HG03521 (cell line): Measurements from ENCODE around the gene CTCF.
A peak's percentile ranks its signal among the peaks of the same experiment; 100 is the strongest.

ENCODE experiments used
- ATAC-seq: cut with Tn5 transposase; IDR thresholded peaks from one replicate; pipeline ENCODE4 v1.9.1; 2021; ENCODE audit warnings: mild to moderate bottlenecking, moderate library complexity; ENCODE audit not compliant: unreplicated experiment

CTCF gene

DNA sequence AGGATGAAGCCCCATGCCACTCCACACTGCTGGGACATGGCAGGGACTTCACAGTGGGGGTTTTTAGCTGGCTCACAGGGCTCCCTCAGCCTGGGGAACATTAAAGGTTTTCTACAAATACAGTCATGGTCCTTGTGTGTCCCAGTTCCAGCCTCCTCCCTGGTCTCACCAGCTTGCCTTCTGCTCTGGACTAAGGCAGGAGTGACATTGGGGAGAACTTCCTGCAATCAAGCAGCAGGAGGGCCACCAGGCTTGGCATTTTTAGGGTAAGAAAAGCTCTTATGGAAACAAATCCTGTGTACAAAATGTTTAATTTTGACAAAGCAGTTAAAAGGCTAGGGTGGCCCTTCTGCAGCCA lies 100.3 kb downstream of the CTCF start:
- ATAC-seq = no peak

DNA sequence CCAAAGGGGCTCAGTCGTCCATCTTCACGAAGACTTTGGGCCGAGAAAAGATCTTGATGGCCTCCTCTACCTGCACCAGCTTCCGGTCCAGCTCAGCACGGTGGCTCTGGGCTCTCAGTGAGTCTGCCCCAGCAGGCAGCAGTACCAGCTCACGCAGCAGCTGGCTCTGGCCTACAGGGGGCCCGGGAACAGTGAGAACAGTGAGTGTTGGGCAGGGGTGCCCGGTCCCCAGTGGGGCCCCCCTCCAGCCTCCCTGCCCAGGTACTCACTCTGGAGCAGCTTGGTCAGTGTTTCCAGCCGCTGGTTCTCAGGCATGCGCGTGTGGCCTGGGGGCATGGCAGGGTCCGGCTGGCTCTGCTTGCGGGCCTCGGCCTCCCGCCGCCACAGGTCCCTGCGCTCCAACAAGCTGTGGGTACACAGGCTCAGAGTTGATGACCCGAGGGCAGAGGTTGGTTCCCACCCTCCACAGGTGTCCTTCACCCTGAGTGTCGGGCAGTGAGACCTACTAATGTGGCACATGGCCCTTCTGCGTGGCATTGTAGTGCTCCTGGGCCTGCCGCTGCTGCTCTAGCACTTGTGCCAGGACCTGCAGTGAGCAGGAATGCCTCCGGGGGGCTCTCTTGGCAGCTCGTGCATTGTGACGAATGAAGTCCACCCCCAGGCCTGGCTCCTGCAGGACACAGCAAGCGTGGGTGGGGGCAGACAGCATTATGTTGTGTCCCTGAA lies 101.0 kb downstream of the CTCF start:
- ATAC-seq = no peak

DNA sequence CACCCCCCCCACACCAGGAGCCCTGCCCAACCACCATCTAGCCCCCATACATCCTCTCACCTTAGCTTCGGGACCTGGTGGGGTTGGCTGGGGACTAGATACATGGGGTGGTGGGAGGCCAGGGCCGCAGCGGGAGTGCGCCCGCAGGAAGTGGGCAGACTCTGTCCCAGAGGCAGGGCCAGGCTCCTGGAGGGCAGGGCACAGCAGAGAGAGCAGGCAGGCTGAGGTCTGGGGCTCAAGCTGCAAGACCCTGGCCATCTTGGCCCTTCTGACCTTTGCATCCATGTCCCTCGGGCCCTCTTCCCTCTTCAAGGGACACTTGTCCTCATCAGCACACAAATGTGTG lies 101.5 kb downstream of the CTCF start:
- no peak for ATAC-seq

DNA sequence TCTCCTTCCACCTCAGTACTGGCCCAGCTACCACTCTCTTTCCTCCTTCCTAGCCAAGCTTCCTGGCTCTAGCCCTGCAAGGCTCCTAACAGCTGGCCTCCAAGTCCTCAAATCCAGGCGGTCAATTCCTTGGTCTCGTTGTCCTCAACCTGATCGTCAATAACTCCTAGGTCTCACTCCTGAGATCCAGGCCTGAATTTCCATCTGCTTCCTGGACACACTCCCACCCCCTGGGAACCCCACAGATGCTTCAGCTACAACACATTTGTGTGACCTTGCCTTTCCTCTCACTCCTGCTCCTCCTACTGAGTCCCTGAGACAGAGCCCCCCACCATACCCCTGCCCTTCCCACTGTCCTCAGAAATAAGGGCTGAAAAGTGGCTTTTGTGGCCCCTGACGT lies 101.9 kb downstream of the CTCF start:
- ATAC-seq = no peak

DNA sequence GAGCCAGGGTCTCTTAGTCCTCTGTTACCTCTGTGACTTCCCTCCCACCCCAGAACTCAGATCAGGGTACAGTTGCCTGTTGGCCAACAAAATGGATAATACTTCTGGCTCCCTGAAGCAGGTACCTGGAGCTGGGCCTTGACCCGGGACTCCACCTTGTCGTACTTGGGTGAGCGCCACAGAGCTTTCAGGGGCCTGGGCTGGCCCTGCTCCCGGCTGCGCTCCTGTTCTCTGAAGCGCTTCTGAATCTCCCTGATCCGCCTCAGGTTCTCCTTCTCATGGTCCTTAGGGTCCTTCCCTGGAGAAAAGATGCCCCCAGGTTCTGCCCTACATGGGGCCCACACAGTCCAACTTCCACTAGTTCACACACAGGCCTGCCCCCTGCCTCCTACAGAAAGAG lies 102.5 kb downstream of the CTCF start:
- no peak for ATAC-seq

DNA sequence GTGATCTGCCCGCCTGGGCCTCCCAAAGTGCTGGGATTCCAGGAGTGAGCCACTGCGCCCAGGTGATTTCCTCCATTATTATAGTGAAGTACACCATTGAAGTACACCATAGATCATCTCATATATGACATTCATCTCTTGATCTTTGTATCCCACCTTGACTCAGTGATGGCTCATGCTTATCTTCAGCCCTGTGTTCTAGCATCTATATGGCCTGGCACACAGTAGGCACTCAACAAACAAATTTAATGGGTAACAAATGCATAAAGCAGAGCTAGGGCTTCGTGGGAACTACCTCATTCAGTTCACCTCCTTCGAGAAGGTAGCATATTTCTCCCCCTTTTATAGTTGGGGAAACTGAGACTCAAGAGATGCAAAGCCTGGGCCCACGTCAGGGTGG lies 103.3 kb downstream of the CTCF start:
- no peak for ATAC-seq

DNA sequence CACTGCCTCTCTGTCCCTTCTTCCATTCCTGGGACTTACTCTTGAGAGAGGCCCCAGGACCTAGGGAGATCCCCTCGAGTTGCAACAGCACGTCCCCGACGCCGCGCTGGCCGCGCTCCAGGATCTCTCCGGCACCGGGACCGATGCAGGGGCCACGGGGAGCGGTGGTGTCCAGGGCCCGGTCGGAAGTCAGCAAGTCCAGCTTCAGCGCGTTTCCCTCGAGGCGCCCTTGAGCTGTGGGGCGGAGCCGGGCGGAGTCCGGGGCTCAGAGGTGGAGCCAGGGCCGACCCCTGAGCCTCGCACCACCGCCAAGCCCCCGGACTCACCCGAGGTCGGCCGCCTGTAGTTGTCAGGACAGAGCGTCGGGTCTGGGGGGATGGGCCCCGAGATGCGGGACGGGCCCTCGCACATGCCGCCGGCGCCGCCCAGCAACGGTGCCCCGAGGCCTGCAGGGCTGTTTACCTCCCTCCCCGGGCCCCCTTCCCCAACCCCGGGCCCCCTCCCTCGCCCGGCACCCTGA lies 103.8 kb downstream of the CTCF start:
- no peak for ATAC-seq

DNA sequence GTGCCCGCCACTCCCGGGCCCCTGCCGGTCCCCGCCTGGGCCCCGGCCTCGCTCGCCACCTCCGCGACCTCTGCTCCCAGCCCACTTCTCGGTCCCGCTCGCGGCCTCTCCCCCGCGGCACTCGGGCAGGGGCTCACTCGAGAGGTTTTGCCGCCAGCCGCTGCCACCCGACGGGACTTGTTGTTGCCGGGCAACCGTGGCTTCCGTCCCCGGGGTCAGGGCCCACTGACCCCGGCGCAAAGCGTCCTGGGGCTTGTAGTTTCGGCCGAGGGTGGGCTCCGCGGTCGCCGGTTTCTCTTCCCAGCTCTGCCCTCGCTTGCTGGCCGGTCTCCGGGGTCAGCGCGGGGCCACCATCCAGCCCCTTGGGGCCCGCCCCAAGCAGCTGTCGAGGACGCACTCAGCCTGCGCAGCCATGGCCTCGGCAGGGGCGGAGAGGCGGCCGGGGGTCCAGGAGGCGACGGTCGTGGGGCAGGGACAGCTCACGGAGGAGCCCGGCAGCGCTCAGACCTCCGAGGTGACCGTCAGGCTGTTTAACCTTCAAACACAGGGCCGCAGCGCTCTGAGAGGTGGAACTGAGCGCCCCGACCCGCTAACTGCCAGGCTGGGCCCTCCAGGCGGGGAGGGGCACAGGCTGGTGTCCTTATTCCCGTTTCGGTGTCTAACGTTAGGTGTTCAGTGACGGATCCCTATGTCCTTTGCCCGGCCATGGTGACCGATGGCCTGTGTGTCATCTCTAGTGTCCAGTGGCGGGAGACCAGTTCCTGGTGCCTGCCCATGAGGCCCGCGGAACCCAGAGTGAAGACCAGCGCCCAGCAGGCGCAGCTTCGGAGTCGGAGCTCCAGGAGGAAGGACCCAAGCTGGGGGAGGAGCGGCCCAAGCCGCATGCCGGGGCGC lies 104.5 kb downstream of the CTCF start, which contains the start of the genes C16orf86 and ENKD1:
TSS of gene C16orf86 (plus strand) at position 256 of the 894 bp plus-strand sequence. CDS start at position 413, 157 bp downstream.
TSS of gene ENKD1 (minus strand) at position 192 of the 894 bp plus-strand sequence. CDS start 308 bp downstream, outside the sequence.
- ATAC-seq = peak; percentile 52

DNA sequence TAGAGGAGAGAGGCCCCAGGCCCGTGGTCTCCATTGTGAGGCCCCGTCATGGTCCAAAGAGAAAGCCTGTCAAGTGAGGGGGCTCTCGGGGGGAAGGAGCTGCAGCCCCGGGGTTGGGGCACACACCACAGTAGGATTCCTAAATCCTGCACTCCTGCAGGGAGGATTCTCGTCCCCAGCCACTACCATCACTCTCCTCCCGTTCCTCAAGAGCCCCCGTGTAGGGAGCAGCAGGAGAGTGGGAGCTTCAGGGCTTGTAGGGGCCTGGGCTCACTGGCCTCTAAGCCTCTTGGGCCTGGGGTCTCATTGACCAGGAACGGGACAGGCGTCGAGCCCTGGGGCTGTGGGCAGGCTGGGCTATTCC lies 105.1 kb downstream of the CTCF start:
- ATAC-seq = no peak

DNA sequence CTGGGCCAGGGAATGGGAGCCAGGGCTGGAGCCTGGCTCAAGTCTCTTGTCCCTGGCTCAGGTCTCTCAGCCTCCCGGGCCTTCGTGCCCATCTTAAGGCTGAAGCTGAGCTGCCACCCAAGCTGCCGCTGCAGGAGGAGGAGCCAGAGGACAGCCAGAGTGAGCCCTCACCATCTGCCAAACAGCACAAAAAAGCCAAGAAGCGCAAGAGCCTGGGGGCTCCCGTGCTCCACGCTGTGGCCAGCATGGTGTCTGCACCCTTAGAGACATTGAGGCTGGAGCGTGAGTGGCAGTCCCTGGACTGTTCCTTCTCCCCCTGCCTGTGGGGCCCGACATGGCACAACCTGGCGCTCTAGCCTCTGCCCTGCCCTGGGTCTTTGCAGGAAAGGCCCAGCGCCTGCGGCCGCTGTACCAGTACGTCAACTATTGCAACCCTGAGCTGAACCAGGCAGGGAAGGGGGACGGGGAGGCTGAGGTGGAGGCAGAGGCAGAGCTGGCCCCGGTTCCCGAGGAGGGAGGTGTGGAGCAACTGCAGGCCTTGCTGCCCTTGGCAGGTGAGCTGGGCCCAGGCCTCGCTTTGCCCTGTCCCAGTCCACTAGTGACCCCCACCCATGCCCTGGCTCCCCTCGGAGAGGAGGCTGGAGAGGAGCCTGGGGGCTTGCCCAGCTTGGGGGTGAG lies 105.6 kb downstream of the CTCF start:
- ATAC-seq = peak; percentile 53

DNA sequence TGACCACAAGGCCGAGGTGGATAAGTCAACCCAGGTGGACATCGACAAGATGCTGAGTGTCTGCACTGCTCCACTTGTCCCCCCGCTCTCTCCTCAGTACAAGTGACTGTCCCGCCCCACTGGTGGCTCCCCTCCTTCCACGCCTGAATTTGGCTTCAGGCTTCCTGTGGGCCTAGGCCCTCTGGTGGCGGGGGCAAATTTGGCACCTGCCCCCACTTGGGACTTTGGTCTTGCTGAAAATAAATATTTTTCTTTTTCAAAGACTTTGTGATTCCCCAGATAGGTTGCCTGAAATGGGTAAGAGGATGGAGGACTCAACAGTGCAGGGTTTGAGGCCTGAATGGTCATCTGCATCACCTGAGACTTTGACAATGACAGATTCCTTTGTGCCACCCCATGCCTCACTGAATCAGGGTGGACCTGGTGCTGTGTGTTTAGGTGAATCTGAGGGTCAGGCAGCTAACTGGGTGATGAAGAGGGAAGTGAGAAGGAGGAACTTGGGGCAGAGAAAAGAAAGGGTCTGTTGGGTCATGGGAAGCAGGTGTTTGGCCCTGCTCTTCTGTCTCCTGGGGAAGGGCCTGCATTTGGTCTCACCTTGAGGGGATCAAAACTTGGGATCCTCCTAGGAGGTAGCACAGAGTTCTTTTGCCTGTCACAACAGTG lies 106.3 kb downstream of the CTCF start:
- no peak for ATAC-seq

DNA sequence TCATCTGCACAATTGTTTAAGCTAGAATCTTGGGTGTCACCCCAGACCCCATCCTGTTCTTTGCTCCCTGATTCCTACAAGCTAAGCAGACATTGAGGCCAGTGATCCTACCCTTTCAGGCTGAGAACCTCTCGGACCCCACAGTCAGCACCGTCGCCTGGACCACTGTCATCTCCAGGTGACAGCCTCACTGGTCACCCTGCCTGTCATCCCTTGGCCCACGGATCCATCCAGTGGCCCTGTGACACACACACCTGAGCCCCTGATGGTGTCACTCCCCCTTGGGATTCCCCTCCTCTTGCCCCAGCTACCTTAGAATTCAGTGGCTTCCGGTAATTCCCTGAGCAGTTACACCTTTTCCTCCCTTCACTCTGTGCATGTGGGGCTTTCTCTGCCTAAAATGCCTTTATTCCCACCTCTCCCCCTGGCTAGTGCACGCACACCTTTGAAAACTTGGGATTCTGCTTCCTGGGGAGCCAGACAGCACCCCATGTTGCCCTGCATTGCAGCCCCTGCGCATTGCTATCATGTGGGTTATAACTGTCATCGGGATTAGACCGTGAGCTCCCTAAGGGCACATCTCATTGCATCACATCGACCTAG lies 107.3 kb downstream of the CTCF start:
- ATAC-seq = no peak

DNA sequence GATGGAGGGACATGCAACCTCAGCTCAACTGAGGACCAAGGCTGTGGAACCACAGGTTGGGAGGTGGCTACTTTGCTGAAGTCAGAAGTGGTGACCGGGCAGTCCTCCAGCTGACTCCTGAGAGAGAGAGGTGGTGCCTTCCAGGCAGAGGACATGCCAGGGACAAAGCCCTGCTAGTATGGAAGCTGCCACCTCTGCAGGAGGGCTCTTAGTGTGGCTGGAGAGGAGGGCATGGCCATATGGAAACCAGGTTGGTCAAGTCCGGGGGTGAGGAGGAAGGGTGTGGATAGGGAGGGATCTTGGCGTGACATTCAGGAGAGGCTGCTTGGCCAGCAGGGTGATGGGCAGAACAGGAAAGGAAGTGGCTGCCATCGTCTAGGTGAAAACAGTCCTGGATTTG lies 110.0 kb downstream of the CTCF start:
- no peak for ATAC-seq

DNA sequence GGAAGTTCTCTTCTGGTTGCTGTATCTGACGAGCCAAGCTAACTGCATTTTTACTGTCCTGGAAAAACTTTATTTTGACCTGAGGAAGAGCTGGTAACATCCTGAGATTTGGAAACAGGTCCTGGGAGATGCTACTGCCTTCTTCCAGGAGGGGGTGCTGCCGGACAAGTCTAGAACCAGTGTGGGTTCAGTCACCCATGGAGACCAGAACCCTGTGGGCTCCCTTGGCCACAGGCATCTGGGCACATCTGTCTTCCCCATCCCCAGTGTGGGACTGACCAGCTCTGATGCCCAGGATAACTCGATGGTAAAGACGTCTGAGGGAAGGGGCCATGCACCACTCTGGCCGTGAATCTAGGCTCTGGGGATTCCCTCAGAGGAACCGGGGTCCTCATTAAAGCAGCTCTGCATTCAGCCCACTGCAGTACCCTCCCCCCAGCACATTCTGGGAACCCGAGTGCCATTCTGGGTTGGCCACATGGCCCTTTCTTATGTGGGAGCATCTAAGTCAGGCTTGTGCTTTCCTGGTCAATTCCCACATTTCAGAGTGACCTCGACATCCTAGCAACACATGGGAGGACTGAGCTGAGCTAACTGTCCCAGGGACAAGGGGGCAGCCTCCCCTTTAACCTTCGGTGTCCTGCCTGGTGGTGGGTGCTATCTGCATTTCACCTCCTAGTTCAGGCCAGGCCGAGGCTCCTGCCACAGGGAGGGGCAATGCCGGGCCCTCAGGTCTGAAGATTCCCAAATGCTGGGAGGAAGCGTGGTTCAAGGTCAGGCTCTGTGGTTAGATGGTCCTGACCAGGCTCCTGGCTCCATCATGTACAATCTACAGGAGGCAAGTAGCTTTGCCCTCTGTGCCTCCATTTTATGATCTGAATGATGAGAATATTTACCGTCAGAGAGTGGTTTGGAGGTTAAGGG lies 110.7 kb downstream of the CTCF start:
- no peak for ATAC-seq

DNA sequence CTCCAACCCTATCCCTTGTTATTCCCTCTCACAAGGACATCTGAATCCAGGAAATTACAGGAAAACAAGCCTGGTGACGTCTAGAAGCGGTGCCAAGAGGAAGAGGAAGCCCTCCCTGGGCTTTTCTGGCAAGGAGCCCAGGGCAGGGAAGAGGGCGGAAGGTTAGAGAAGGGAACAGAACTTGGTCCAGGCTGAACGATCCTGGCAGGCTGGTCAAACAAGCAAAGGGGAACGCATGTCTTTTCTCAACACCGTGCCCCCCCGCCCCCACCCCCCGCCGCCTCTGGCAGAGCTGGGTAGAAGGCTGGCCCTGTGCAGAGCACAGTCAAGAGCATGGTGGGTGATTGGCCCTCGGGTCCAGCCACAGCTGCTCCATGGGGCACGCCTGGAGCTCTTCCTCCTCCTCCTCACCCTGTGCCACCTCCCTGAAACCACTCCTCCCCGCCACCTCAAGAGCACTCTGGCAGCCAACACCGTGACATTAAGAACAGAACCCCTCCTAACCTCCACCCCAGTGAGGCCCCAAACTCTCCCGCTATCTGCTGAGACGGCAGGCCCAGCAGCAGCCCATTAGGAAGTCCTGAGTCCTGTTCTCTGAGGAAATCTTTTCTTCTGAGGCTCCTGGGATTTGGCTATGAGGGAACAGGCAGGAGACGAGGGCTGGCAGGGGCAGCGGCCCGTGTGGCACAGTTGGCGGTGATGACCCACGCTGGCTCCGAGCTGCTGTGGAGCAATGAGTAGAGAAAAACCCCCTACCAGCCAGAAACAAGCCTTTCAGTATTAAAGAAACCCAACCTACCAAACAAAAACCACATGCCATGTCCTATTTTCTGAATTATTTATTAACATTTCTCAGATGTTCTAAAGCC lies 111.6 kb downstream of the CTCF start:
- ATAC-seq = no peak

DNA sequence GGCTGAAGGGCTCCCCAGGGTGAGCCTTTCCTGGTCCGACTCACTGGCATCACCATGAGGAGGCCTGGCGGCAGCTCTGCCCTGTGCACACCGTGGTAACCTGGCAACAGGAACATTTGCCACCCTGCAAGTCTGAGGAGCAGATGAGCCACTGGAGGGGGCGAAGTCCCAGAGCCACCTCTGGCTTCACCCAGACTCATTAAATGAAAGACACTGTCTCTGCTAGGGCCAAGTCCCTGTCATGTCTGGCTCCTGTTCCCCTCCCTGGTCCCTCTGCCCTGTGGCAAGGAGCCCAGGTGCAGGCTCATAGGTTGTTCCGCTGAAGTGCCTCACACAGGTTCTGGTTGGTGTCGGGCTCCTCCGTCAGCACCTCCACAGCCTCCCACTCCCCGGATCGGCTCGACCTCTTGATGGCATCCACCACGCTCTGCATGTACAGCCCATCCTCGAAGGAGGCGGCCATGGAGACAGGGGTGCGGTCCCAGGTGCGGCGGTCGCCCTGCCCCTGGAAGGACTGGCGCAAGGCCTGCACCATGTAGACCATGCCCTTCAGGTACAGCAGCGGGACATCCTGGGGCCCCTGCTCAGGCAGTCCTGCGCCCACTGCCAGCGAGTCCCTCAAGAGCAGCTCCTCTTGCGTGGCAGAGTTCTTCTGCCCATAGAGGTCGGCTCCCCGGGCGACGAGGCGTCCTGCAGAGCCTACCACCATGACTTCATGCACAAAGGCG lies 112.7 kb downstream of the CTCF start:
- ATAC-seq = no peak

DNA sequence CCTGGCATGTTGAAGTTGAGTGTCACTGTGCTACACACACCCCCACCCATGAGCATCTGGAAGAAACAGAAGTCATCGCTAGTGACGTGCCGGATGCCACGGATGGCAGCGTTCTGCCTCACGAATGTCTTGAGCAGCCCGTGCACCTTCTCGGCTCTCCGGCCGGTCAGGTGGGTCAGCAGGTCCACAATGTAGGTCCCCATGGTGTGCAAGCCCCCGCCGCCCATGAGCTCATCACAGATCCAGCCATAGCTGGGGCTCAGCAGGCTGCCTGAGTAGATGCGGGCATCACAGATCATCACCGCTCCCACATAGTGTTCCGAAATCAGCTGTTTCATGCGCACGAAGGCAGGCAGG lies 113.2 kb downstream of the CTCF start:
- ATAC-seq = no peak

DNA sequence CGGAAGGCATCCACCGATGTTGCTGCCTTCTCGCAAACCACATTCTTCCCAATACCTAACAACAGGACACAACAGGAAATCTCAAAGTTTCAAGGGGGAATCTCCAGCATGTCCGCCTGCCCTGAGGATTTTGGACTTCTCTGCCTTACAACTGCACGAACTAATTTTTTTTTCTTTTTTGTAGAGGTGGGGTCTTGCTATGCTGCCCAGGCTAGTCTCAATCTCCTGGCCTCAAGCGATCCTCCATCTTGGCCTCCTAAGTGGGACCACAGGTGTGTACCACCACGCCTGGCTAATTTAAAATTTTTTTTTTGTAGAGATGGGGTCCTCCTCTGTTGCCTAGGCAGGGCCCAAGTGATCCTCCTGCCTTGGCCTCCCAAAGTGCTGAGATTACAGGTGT lies 113.7 kb downstream of the CTCF start:
- no peak for ATAC-seq
